GM12891 (cell line): ENCODE results near the gene ALPK3.

Experiments used
- DNase-seq: peaks from one replicate; pipeline ENCODE4 v3.0.0; 2011; ENCODE audit warnings: low spot score; ENCODE audit not compliant: insufficient read length
- FAIRE-seq: peaks from 2 replicates; lab custom pipeline; 2011; peaks lifted over from hg19 to GRCh38; lab: Jason Lieb, UNC
- PAX5 ChIP-seq: IDR thresholded peaks from 2 replicates; pipeline ENCODE4 v1.6.1; 2011; ENCODE audit warnings: low read length, moderate library complexity, mild to moderate bottlenecking; ENCODE audit not compliant: insufficient read depth, severe bottlenecking
- POLR2A ChIP-seq: IDR thresholded peaks from 2 replicates; pipeline ENCODE4 v1.6.1; 2011; ENCODE audit warnings: low read depth, low read length, control low read depth
- POLR2AphosphoS5 ChIP-seq: IDR thresholded peaks from 2 replicates; pipeline ENCODE4 v1.6.1; 2011; ENCODE audit warnings: low read depth, low read length, control low read depth
- POU2F2 ChIP-seq: IDR thresholded peaks from 2 replicates; pipeline ENCODE4 v1.6.1; 2011; ENCODE audit warnings: low read depth, mild to moderate bottlenecking, control low read depth, low read length, moderate library complexity
- SPI1 ChIP-seq: IDR thresholded peaks from 2 replicates; pipeline ENCODE4 v1.6.1; 2011; ENCODE audit warnings: low read depth, low read length, control low read depth
- TAF1 ChIP-seq: IDR thresholded peaks from 2 replicates; pipeline ENCODE4 v1.6.1; 2011; ENCODE audit warnings: low read depth, low read length, control low read depth

The ALPK3 gene

GRCh38 chr15:84901540-84901939, 84.4 kb downstream of the ALPK3 start:
- DNase-seq (no peak), FAIRE-seq (no peak)

DNA sequence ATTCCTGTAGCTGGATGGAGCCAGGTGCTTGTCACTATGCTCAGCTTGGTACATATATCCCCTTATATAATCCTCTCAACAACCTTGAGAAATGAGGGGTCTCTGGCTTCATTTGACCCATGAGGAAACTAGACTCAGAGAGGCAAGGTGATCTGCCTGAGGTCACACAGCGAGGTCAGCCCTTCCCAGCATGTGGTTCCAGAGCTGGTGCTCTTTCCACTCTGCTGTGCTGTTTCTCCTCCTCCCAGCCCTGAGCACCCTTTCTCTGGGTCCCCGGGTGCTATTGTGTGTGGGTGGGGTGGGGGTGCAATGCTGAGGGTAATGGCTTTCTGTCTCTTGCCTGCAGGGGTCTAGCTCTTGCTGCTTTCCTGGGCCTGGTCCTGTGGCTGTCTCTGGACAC, 86.6 kb downstream of the ALPK3 start:
- TF ChIP-seq POLR2A (no peak), POU2F2 (no peak), SPI1 (no peak), TAF1 (no peak), POLR2AphosphoS5 (no peak), PAX5 (no peak)
- FAIRE-seq, result no peak

More at GRCh38 chr15:84901540-84901939, 84.4 kb downstream of the ALPK3 start:
- TF ChIP-seq POLR2A, result no peak
- TF ChIP-seq POU2F2, result no peak
- no peak for TF ChIP-seq PAX5
- TF ChIP-seq SPI1, result no peak
- no peak for TF ChIP-seq POLR2AphosphoS5
- TF ChIP-seq TAF1, result no peak

DNA sequence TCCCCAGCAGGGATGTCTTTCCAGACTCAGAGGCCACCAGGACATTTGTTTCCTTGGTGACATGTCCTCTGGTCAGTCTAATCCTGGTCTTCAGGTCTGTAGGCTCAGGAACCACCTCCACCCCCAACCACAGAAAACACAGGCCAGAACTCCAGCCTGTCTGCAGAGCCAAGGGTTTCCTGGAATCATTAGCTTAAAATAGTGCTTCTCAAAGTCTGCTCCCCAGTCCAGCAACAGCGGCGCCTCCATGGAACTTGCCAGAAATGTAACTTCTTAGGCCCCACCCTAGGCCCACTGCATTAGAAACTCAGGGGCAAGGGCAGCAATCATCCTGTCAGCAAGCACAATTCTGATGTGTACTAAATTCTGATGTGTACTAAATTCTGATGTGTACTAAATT, 87.3 kb downstream of the ALPK3 start:
- FAIRE-seq, result no peak
- no peak for DNase-seq
- no peak for TF ChIP-seq POLR2AphosphoS5

More for the DNA sequence above, 86.6 kb downstream of the ALPK3 start:
- no peak for DNase-seq

GRCh38 chr15:84905016-84905916, 88.1 kb downstream of the ALPK3 start:
- TF ChIP-seq POU2F2, result no peak
- TF ChIP-seq POLR2AphosphoS5, result no peak
- no peak for TF ChIP-seq POLR2A
- TF ChIP-seq SPI1, result no peak
- no peak for TF ChIP-seq PAX5
- TF ChIP-seq TAF1, result no peak
- no peak for FAIRE-seq
- no peak for DNase-seq

- no peak for TF ChIP-seq POLR2AphosphoS5
- TF ChIP-seq PAX5, result no peak
- no peak for TF ChIP-seq POU2F2
- no peak for DNase-seq
- FAIRE-seq, result no peak
These were observed 90.6 kb downstream of the ALPK3 start for GRCh38 chr15:84907731-84908130.

- TF ChIP-seq TAF1, result no peak
- no peak for TF ChIP-seq SPI1
- no peak for TF ChIP-seq POU2F2
- no peak for TF ChIP-seq POLR2AphosphoS5
- no peak for TF ChIP-seq POLR2A
- TF ChIP-seq PAX5, result no peak
- DNase-seq (no peak), FAIRE-seq (no peak)
These were observed 91.4 kb downstream of the ALPK3 start for GRCh38 chr15:84908564-84908963.

DNA sequence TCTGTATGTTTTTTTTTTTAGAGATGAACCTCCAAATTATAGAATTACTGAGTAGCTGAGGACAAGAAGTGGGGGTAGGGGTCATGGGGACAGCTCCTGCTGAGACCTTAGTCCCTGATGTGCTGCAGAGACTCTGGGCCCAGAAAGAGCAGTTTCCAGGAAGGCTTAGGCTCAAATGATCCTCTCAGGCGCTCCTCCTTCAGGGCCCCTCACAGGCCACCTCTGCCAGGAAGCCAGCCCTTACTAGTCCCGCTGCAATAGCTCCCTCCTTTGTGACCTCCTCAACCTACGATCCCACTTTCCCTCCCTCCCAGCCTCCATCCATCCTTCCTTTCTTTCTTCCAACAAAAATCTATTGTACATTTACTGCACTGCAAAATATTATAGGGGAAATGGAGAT, 91.9 kb downstream of the ALPK3 start:
- no peak for FAIRE-seq
- TF ChIP-seq POLR2A (no peak), TAF1 (no peak), SPI1 (no peak), PAX5 (no peak), POU2F2 (no peak), POLR2AphosphoS5 (no peak)
- DNase-seq, result no peak

- DNase-seq, result no peak
- TF ChIP-seq PAX5, result no peak
- TF ChIP-seq TAF1, result no peak
- TF ChIP-seq POU2F2, result no peak
- no peak for TF ChIP-seq SPI1
- TF ChIP-seq POLR2A, result no peak
- no peak for TF ChIP-seq POLR2AphosphoS5
- FAIRE-seq, result no peak
These were observed 92.6 kb downstream of the ALPK3 start for GRCh38 chr15:84909782-84910181.

DNA sequence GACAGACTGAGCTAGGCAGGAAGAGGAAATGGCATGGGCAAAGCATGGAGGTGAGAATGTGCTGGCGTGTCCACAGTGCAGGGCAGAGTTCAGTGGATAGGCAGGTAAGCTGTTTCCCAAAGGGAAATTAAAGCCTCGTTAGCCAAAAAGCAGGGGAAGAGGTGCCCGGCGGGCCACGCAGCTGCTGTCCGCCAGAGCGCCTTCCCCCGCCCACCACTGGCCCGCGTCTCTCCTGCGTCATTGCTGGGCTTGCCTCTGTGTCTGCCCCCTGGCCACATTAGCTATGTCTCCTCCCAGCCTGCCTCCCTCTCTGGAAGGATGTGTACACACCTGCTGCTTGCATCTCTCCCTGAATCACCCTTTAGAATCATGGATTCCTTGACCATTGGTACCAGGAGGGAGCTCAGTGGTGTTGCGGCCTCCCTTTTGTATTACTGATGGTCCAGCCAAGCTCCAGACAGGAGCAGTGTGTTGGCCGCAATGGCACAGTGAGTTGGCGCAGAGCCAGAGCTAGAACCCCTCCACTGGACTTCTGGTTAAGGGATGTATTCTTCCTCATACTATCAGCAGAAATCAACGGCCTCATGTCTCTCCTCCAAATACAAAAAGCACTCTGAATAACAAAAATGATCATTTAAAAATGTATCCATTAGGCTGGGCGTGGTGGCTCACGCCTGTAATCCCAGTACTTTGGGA, 93.9 kb downstream of the ALPK3 start:
- DNase-seq, result no peak
- no peak for FAIRE-seq
- TF ChIP-seq POLR2AphosphoS5 (no peak), POU2F2 (no peak), SPI1 (no peak), TAF1 (no peak), POLR2A (no peak), PAX5 (no peak)

GRCh38 chr15:84911879-84912660, 94.9 kb downstream of the ALPK3 start:
- no peak for TF ChIP-seq POLR2AphosphoS5
- no peak for TF ChIP-seq SPI1
- TF ChIP-seq POLR2A, result no peak
- TF ChIP-seq PAX5, result no peak
- no peak for TF ChIP-seq POU2F2
- no peak for TF ChIP-seq TAF1
- no peak for DNase-seq
- no peak for FAIRE-seq
